PFSK-1 (cell line): Measurements from ENCODE around the gene TSPAN5.

Source experiments
- FOXP2 ChIP-seq: optimal IDR thresholded peaks from 2 replicates; pipeline ENCODE3; 2011; ENCODE audit warnings: borderline replicate concordance, control low read depth, inconsistent platforms; ENCODE audit not compliant: insufficient read depth; ENCODE audit errors: extremely low read length, extremely low read depth
- POLR2AphosphoS5 ChIP-seq: IDR thresholded peaks from 2 replicates; pipeline ENCODE4 v1.6.1; 2012; ENCODE audit warnings: low read depth, mild to moderate bottlenecking, control low read depth, low read length, moderate library complexity
- SIN3A ChIP-seq: IDR thresholded peaks from 2 replicates; pipeline ENCODE4 v1.6.1; 2012; ENCODE audit warnings: mild to moderate bottlenecking, low read length, moderate library complexity, borderline replicate concordance; ENCODE audit not compliant: insufficient read depth
- TAF1 ChIP-seq: IDR thresholded peaks from 2 replicates; pipeline ENCODE4 v1.6.1; 2012; ENCODE audit warnings: low read length, control low read depth, borderline replicate concordance; ENCODE audit not compliant: insufficient read depth
- TF ChIP-seq, protein P1 (sequence below), 2 experiments: IDR thresholded peaks; 2 replicates each; pipeline versions ENCODE4 v1.6.1 to v1.8.0; 2011 to 2012; ENCODE audit warnings: low read depth in 2 of 2, low read length in 2 of 2, control low read depth in 1 of 2, inconsistent platforms in 1 of 2, mild to moderate bottlenecking in 1 of 2, moderate library complexity in 1 of 2; ENCODE audit not compliant: insufficient read depth in 1 of 2

Gene TSPAN5

DNA sequence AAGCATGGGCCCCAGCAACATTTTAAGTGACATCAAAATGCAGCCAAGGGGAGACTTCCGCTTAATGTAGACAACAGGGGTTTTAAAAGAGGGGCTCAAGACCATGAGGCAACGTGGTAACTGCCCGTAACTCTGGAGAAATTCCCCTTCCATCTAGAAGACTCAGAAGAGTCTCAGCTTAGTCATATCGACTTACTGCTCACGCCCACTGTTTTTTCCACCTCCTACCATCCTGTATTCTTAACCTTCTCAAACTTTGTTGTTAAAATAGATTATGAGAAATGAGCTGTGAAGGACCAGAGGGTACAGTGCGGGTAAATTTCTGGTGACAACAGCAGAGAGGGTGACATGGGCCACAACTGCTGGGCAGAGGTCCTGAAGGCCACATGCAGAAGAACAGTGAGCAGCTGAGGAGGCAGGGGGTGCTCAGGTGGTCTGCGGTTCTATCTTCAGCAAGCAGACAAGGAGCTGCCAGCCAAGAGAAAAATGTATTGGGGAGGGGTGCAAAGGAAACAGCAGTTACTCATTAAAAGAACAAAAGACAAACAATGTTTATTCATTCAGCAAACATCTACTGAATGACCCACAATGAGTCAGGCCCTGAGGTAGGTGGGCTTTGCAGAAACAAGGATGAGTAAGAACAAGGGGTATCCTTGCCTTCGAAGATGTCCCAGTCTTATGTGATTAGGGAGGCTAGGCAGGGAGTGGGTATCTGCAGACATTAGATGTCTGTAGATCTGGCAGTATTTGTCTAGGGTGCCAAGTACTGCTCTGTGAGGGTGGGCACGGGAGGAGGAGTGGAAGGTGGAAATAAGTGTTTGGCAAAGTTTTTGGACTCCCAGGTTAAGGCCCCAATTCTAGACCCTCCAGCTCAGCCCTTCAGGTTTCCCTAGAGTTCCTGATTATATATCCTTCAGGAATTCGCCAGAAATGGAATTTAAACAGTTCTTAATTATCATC is 175.3 kb downstream of the TSPAN5 start:
- TF ChIP-seq FOXP2 (no peak), POLR2AphosphoS5 (no peak), TAF1 (no peak), SIN3A (no peak)
- TF ChIP-seq, protein P1, sequence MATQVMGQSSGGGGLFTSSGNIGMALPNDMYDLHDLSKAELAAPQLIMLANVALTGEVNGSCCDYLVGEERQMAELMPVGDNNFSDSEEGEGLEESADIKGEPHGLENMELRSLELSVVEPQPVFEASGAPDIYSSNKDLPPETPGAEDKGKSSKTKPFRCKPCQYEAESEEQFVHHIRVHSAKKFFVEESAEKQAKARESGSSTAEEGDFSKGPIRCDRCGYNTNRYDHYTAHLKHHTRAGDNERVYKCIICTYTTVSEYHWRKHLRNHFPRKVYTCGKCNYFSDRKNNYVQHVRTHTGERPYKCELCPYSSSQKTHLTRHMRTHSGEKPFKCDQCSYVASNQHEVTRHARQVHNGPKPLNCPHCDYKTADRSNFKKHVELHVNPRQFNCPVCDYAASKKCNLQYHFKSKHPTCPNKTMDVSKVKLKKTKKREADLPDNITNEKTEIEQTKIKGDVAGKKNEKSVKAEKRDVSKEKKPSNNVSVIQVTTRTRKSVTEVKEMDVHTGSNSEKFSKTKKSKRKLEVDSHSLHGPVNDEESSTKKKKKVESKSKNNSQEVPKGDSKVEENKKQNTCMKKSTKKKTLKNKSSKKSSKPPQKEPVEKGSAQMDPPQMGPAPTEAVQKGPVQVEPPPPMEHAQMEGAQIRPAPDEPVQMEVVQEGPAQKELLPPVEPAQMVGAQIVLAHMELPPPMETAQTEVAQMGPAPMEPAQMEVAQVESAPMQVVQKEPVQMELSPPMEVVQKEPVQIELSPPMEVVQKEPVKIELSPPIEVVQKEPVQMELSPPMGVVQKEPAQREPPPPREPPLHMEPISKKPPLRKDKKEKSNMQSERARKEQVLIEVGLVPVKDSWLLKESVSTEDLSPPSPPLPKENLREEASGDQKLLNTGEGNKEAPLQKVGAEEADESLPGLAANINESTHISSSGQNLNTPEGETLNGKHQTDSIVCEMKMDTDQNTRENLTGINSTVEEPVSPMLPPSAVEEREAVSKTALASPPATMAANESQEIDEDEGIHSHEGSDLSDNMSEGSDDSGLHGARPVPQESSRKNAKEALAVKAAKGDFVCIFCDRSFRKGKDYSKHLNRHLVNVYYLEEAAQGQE (IDR thresholded peaks at IDR 0.05; ENCODE audit: insufficient read depth in 1 of 2, low read depth in 2 of 2, low read length in 2 of 2): no peak

DNA sequence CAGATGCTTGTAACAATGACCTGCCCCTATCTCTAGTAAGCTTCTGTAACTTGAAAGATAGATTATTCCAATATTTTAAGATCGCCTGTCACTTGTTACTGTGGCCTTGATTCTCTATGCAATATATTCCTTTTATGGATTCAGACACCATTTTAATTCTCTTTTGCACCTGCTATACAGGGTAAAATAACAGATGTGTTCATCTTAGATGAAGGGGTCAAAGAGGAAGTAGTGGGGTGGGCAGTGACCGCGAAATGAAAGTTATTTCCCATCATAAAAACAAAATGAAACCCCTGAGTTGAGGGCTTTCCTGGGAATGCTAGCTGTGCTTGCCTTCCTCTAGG is 175.9 kb downstream of the TSPAN5 start:
- TF ChIP-seq TAF1 (no peak), SIN3A (no peak), POLR2AphosphoS5 (no peak), FOXP2 (no peak)
- TF ChIP-seq, protein P1 (IDR thresholded peaks at IDR 0.05; ENCODE audit: insufficient read depth in 1 of 2, low read depth in 2 of 2, low read length in 2 of 2): no peak

DNA sequence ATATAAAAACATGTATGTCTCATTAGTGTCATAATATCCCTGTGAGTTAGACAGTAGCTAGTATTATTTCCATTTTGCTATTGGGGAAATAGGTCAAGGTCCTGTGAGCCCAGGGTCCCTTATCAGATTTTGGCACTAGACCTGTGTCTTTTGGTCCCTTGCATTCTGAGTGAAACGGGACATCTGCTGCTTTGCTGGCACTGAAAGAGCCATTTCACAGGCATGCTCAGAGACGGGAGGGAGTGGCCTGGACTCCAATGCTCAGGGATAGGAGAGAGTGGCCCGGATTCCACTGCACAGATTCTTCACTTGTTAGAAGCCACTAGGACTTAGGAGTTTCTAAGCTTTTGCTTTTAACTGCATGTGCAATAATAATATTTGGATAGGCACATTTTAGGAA is 177.2 kb downstream of the TSPAN5 start:
- no peak for TF ChIP-seq TAF1
- TF ChIP-seq SIN3A: no peak
- no peak for TF ChIP-seq POLR2AphosphoS5
- TF ChIP-seq, protein P1 (IDR thresholded peaks at IDR 0.05; ENCODE audit: insufficient read depth in 1 of 2, low read depth in 2 of 2, low read length in 2 of 2): no peak
- TF ChIP-seq FOXP2: no peak

DNA sequence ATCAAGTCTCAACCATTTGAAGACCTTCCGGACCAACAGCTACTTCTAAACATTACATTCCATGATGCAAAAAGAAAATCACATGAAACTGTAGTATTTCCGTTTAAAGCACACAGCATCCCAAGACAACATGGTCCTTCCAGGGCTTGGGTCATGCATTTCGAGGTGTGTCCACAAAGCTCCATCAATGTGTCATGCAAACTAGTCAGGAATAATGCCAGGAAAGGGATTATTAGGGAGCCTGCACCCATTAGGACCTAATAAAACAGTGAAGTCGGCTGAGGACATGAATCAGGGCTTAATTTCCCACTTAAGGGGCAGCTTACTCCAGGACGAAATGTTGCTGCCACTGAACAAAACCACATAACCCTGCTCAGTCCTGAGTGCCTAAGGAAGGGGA is 177.9 kb downstream of the TSPAN5 start:
- TF ChIP-seq SIN3A (no peak), TAF1 (no peak), FOXP2 (no peak), POLR2AphosphoS5 (no peak)
- TF ChIP-seq, protein P1 (IDR thresholded peaks at IDR 0.05; ENCODE audit: insufficient read depth in 1 of 2, low read depth in 2 of 2, low read length in 2 of 2): no peak
